Gastrocnemius medialis (tissue), 4 donors: ENCODE measurements around the gene BCL7B.

Source experiments
- CTCF ChIP-seq, 5 experiments: fragments of 450-650 bp in 3 of 5; fragments of 200-600 bp in 2 of 5; sonication (generic) in 2 of 5; IDR thresholded peaks in 4 of 5; conservative IDR thresholded peaks in 1 of 5; 1 replicate in 4 of 5; 2 replicates in 1 of 5; pipeline ENCODE4 v1.5.1; 2016 to 2019; ENCODE audit warnings: antibody characterized with exemption in 5 of 5, mild to moderate bottlenecking in 3 of 5, moderate library complexity in 3 of 5
- POLR2A ChIP-seq, 2 donors: fragments of 450-650 bp; IDR thresholded peaks; one replicate each; pipeline ENCODE4 v1.6.1; 2017; ENCODE audit warnings: antibody characterized with exemption in 2 of 2, mild to moderate bottlenecking in 2 of 2, moderate library complexity in 2 of 2

- no peak for TF ChIP-seq CTCF (IDR thresholded peaks at IDR 0.05 in 4 of 5, conservative IDR thresholded peaks at IDR 0.05 in 1 of 5)
- TF ChIP-seq POLR2A (IDR thresholded peaks at IDR 0.05), result no peak
These were observed 40.7 kb upstream of the BCL7B start for GRCh38 chr7:73597978-73598782.
